ENCODE data around the gene RSPRY1.

Gene RSPRY1

DNA sequence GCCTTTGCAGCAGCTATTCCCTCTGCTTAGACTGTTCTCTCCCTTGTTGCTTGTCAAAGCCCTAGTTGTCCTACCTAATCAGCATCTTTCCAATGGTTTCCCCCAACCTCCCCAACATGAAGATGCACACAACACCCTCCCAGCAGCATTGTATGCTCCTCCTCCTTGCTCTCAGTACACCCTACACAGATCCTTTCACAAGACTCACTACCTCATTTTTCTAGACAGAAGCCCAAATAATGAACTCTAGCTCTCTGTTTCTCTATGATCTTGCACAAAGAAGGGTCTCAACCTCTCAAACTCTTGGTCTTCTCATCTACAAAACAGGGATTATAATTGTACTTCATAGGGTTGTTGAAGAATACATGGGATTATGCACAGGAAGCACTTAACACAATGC is 19.7 kb upstream of the RSPRY1 start:
- Mint-ChIP-seq H3K27ac (no peak overlapping the region), H3K36me3 (ENCODE audit: low read depth) (peaks cover 86% of the 10 kb centered on the region), H3K27me3 (no peaks in the 10 kb centered on the region), H3K9me3 (no peaks in the 10 kb centered on the region), H3K4me1 (ENCODE audit: low read depth) (peaks cover 2% of the 10 kb centered on the region), H3K4me3 (no peak overlapping the region)
- no peak for DNase-seq

DNA sequence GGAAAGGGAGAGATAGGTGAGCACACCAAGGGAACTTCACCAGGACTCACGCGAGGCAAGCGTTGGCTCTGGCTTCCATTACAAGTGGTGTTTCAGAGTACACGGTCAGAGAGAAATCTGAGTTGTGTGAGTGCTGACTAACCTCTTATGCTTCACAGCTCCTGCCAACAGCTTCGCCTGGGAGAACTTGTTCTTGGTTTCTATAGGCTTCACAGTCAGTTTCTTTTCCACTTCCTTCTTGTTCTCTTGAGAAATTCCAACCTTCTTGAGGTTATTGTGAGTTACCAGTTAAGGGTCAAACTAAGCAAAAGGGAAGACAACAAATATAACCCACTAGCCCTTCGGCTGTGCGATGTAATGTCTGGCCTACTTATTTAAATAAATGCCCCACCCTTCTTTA is 19.2 kb upstream of the RSPRY1 start:
- DNase-seq, result no peak
- Mint-ChIP-seq H3K4me3 (no peak overlapping the region), H3K27ac (no peak overlapping the region), H3K9me3 (no peaks in the 10 kb centered on the region), H3K36me3 (ENCODE audit: low read depth) (peaks cover 88% of the 10 kb centered on the region), H3K4me1 (ENCODE audit: low read depth) (peaks cover 2% of the 10 kb centered on the region), H3K27me3 (no peaks in the 10 kb centered on the region)

DNA sequence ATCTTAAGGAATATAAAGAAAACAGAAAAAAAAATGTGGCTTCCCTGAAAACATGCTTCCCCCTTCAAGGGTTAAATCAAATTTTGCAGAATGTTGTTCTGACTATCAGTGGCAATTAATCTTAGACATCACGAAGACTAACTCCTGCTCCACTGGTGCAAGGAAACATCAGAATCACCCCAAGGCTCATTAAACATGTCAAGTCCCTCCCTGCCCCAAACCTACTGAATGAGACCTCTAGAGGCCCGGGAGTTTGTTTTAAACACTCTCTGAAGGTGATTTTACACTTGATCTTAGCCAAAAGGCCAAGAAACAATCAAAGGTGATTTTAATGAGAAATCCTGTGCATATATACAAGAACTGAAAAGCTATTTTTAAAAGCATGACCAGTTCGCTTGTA is 18.6 kb upstream of the RSPRY1 start:
- DNase-seq, result no peak
- peaks cover 2% of the 10 kb centered on the region for H3K4me1 Mint-ChIP-seq (ENCODE audit: low read depth)
- no peak overlapping the region for H3K27ac Mint-ChIP-seq
- no peaks in the 10 kb centered on the region for H3K9me3 Mint-ChIP-seq
- H3K27me3 Mint-ChIP-seq, result no peaks in the 10 kb centered on the region
- H3K36me3 Mint-ChIP-seq (ENCODE audit: low read depth), result peaks cover 88% of the 10 kb centered on the region
- H3K4me3 Mint-ChIP-seq, result no peak overlapping the region

DNA sequence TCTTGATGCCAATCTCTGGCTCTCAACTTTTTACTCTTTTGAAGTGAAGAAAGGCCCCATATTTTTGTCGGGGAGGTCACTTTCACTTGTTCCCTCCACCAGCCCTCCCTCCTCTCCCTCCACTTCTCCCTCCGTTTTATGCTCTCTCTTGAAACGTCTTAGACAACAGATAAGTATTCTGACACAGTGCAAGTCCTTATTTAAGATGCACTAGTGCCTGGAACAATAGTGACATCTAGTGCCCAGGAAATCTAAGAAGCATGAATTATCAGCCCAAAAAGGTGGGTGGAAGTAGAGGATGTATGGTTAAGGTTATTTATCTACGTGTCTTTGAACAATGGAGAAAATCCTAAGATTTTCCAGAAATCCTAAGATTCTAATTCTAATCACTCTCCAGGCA is 18.2 kb upstream of the RSPRY1 start:
- Mint-ChIP-seq H3K9me3 (no peaks in the 10 kb centered on the region), H3K4me3 (no peak overlapping the region), H3K36me3 (ENCODE audit: low read depth) (peaks cover 89% of the 10 kb centered on the region), H3K4me1 (ENCODE audit: low read depth) (peaks cover 2% of the 10 kb centered on the region), H3K27ac (no peak overlapping the region), H3K27me3 (no peaks in the 10 kb centered on the region)
- DNase-seq, result no peak

DNA sequence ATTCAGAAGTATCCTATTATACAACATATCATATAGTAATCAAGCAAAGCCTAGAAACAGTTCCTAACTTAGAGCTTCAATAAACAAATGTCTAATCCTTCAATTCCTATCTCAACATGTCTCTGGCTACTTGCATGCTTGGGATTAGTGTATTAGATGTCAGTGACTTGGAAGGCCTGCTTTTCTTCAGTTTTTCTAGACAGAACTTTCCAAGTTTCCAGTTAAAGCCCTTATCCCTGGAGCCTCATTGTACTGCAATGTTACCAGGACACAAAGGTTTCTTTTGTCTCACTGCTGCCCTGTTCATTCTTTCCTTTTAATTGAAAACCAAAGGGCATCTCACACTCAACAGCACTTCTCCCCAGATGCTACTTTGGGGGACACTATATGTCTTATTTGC is 16.8 kb upstream of the RSPRY1 start:
- Mint-ChIP-seq H3K9me3 (no peaks in the 10 kb centered on the region), H3K4me1 (ENCODE audit: low read depth) (peaks cover 2% of the 10 kb centered on the region), H3K36me3 (ENCODE audit: low read depth) (peaks cover 88% of the 10 kb centered on the region), H3K27ac (no peak overlapping the region), H3K27me3 (no peaks in the 10 kb centered on the region), H3K4me3 (no peak overlapping the region)
- DNase-seq, result no peak

DNA sequence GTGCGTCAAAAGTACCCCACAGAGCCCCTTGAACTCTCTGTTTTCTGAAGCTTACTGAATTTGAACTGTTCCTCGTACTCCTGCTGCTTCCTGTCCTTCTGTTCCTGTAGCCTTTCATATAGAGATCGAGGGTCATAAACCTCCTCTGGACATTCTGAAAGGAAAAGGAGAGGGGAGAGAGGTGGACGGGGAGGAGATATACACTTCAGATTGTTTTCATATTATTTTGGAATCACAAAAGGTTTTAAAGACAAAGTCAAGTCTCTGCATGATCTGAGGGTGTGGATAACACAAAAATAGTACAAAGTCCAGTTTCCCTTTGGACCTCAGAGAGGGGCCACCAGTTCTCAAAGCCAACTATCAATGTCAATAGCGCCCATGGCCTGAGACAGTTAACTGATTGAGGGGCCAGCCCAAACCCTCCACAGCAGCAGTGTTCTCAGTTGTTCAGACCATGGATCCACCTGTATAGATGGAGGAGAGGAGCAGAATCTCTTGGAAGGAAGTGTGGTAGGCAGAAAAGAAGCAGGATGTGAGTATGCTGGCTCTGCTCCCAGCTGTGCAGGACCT is 13.3 kb upstream of the RSPRY1 start:
- H3K27me3 Mint-ChIP-seq, result no peaks in the 10 kb centered on the region
- no peak overlapping the region for H3K4me3 Mint-ChIP-seq
- H3K4me1 Mint-ChIP-seq (ENCODE audit: low read depth), result peaks cover 2% of the 10 kb centered on the region
- H3K9me3 Mint-ChIP-seq, result no peaks in the 10 kb centered on the region
- no peak for DNase-seq
- no peak overlapping the region for H3K27ac Mint-ChIP-seq
- peaks cover 60% of the 10 kb centered on the region for H3K36me3 Mint-ChIP-seq (ENCODE audit: low read depth)

DNA sequence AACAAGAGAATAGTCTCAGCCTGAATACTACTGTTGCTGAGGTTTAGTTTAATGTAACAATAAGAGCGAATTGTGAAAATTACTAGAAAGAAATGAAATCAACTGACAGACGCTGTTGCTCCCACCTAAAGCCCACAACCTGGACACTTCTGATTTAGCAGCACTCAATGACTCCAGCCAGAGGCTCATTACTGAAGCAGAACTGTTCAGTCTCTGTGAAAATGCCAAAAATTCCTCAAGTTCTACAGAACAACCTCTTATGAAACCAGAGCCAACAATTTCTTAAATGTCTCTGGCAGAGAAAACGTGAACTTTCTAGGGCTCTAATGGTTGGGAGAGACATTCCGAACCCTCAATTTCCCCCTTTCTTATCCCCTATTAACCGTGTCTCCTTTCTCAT is 10.2 kb upstream of the RSPRY1 start:
- Mint-ChIP-seq H3K36me3 (ENCODE audit: low read depth) (peaks cover 41% of the 10 kb centered on the region), H3K4me3 (no peak overlapping the region), H3K9me3 (no peaks in the 10 kb centered on the region), H3K4me1 (ENCODE audit: low read depth) (no peaks in the 10 kb centered on the region), H3K27ac (no peak overlapping the region), H3K27me3 (no peaks in the 10 kb centered on the region)
- DNase-seq, result no peak

DNA sequence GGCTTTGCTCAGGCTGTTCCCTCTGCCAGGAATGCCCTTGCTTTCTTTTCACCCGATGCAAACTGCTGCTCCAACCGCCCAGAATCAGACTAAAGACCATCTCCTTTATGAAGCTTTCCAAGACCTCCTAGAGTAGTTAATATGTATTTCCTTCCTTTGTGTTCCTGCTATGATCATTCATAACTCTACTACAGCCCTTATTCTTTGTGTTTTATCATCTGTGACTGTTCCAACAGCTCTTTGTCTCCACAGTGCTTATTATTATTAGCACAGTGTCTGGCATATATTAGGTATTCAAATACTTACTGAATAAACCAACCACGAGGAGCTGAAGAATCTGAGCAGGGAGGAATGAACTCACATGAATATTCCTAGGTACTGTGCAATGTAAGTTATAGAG is 7.9 kb upstream of the RSPRY1 start:
- Mint-ChIP-seq H3K4me3 (no peak overlapping the region), H3K9me3 (no peaks in the 10 kb centered on the region), H3K27ac (no peak overlapping the region), H3K4me1 (ENCODE audit: low read depth) (peaks cover 8% of the 10 kb centered on the region), H3K27me3 (no peaks in the 10 kb centered on the region), H3K36me3 (ENCODE audit: low read depth) (peaks cover 21% of the 10 kb centered on the region)
- DNase-seq, result no peak

DNA sequence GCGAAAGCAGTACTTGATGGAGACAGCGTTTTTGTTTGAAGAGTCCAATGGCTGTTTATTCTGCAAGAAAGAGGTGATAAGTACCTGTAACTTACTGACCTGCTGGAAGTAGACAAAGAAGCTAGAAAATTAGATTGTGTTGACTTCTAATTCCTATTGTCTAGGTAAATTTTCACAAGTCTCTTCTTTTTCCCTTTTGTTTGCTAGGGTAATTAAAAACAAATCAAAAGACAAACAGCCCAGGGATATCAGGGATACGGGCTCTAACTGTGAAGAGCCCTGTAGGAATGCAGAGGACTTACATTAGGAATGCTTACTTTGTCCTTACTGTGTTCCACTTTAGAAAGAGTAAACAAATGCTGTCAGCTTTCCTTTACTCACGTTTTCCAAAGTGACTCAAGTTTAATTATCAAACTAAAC is 7.3 kb upstream of the RSPRY1 start:
- no peak overlapping the region for H3K27ac Mint-ChIP-seq
- peaks cover 15% of the 10 kb centered on the region for H3K36me3 Mint-ChIP-seq (ENCODE audit: low read depth)
- H3K9me3 Mint-ChIP-seq, result no peaks in the 10 kb centered on the region
- no peaks in the 10 kb centered on the region for H3K27me3 Mint-ChIP-seq
- DNase-seq, result no peak
- no peak overlapping the region for H3K4me3 Mint-ChIP-seq
- peaks cover 12% of the 10 kb centered on the region for H3K4me1 Mint-ChIP-seq (ENCODE audit: low read depth)

DNA sequence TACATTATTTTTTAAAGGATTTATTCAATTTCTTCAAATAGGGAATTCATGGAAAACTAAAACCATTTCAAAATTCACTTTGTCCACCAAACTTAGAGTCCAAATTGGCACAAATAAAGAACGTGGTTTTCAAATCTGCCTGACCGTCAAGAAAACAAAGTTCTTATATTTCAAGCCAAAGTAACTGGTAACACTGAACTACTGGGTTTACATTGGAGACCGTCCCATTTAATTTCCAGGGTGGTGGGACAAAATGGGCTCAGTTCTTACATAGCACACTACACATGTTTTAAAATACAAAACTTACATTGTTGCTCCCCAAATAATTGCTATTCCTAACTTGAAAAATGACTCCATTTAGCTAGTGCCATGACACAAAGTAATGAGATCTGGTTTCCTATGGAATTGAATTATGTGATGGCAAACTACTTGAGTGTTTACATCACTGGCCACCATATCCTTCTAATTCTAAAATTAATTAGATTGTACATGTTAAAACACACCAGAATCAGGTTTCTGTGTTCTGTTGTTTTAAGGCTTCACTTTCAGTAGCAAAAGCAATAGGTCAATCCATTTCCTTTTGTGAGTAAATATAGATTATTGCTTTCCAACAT is 6.8 kb upstream of the RSPRY1 start:
- no peaks in the 10 kb centered on the region for H3K9me3 Mint-ChIP-seq
- no peak overlapping the region for H3K27ac Mint-ChIP-seq
- no peak overlapping the region for H3K4me3 Mint-ChIP-seq
- no peak for DNase-seq
- H3K27me3 Mint-ChIP-seq, result no peaks in the 10 kb centered on the region
- H3K36me3 Mint-ChIP-seq (ENCODE audit: low read depth), result peaks cover 12% of the 10 kb centered on the region
- peaks cover 17% of the 10 kb centered on the region for H3K4me1 Mint-ChIP-seq (ENCODE audit: low read depth)

DNA sequence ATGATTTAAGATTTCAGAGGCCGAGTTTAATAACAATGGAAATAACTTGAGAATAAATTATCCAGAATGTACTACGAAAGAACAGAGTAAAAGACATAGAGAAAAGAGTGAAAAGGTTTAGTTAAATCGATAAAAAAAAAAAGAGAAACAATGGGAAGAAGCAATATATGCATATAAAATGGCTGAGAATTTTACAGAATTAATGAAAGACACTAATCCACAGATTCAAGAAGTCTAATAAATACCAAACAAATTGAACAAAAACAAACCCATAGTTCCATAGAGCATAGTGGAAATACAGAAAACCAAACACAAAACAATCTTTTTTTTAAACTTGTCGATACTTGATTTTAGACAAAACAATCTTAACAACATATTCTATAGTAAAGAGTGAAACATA is 2.0 kb upstream of the RSPRY1 start:
- no peak for DNase-seq
- H3K9me3 Mint-ChIP-seq, result no peaks in the 10 kb centered on the region
- H3K27me3 Mint-ChIP-seq, result no peaks in the 10 kb centered on the region
- H3K4me3 Mint-ChIP-seq, result peak overlapping the region; percentile 98
- H3K27ac Mint-ChIP-seq, result peak overlapping the region; percentile 30
- peaks cover 32% of the 10 kb centered on the region for H3K36me3 Mint-ChIP-seq (ENCODE audit: low read depth)
- peaks cover 43% of the 10 kb centered on the region for H3K4me1 Mint-ChIP-seq (ENCODE audit: low read depth)

DNA sequence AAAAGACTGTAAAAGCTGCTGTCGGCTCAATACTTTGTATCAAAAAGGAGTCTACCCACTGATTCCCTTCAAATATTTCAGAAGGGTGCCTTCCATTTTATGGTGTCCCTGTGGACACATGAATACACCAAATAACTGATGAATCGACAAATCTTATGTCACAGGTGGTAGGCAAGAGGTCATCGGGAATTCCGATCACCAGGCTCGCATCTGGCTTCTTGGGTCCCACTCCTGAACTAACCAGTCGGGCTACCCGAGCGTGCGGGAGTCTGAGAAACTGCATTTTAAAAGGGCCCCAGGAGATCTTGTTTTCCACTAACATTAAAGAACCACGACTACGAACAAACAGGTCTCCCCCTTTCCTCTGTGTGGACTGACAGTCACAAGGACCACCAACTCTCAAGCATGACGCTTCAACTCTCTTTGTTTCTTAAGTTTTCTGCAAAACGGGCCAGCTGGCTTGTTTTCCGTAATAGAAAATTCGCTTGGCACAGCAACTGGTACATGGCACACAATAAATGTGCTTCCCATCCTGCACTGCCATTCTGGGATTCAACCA is 1.2 kb upstream of the RSPRY1 start:
- Mint-ChIP-seq H3K27ac (peak overlapping the region; percentile 98), H3K9me3 (no peaks in the 10 kb centered on the region), H3K4me3 (peak overlapping the region; percentile 98), H3K36me3 (ENCODE audit: low read depth) (peaks cover 34% of the 10 kb centered on the region), H3K27me3 (no peaks in the 10 kb centered on the region), H3K4me1 (ENCODE audit: low read depth) (peaks cover 48% of the 10 kb centered on the region)
- DNase-seq, result no peak

DNA sequence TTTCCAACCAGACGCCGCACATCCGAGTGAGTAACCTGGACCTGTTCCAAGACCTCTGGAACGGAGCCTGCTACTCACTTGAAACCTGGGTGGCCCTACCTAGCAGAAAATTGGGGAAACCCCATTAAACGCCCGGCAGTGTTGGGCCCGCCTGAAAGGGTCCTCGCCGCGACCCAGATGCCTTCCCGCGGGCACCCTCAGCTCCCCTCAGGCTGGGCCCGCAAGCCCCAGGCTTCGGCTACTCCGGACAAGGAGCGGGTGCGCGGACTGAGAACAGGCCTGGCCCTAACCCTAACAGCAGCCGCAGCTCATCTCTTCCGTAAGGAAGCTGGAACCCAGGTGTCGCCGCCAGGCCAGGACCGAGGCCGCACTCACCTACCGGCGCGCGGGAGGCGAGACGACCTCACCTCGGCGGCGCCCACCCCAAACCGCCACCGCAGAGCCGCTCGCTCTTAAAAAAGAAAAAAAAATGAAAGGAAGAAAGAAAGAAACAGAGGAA is 634 bp upstream of the RSPRY1 start:
- no peaks in the 10 kb centered on the region for H3K27me3 Mint-ChIP-seq
- no peak for DNase-seq
- H3K4me1 Mint-ChIP-seq (ENCODE audit: low read depth), result peaks cover 51% of the 10 kb centered on the region
- no peaks in the 10 kb centered on the region for H3K9me3 Mint-ChIP-seq
- peak overlapping the region; percentile 98 for H3K4me3 Mint-ChIP-seq
- peak overlapping the region; percentile 98 for H3K27ac Mint-ChIP-seq
- peaks cover 37% of the 10 kb centered on the region for H3K36me3 Mint-ChIP-seq (ENCODE audit: low read depth)

DNA sequence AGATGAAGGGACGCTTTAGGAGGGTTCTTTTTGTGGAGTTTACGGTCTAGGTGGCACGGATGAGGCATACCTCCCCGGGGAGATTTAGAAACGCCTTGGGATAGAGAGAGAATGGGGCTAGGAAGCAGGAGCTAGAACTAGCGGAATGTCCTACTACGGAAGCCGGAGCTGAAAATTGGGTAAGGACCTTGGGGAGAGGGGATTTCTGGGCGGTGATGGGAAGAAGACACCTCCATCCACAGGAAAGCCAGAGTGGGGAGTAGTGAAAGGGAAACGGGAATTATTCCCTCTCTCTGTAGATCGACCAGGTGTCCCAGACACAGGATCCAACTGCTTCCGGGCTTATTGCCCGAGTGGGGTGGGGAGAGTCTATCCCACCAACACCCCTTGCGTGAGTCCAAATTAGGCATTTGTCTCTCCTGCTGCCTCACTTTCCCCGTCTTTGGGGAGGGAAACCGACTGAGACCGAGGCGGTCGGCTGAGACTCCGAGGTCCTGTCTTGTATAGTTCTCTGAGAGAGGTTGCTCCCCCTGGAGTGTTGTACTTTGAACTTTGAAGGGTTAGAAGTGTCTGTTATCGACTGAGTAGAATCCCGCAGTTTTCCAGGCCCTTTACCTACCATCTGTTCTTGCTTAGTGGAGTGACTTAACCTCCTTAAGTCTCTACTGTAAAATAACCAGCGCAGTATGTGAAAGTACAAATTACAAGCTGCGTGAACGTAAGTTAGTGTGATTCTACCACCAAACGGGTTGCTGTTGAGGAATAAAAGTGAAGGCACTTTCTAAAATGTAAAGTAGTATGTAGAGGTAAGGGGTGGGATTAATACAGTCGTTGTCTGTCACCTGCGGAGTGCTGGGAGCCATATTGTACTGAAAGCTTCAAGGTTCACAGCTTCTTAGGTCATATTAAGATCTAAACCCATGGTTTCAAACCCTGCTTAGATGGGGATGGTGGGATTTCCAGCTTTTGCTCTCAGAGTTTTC is 1.0 kb downstream of the RSPRY1 start:
- Mint-ChIP-seq H3K36me3 (ENCODE audit: low read depth) (peaks cover 35% of the 10 kb centered on the region), H3K4me3 (peak overlapping the region; percentile 98), H3K4me1 (ENCODE audit: low read depth) (peaks cover 61% of the 10 kb centered on the region), H3K27me3 (no peaks in the 10 kb centered on the region), H3K27ac (peak overlapping the region; percentile 98), H3K9me3 (no peaks in the 10 kb centered on the region)
- DNase-seq, result peak; percentile 47
